HepG2 (cell line): ENCODE data around the gene MALRD1. TPM values are rescaled to one million over a fixed set of nuclear protein-coding genes. Genes with fewer than 3 reads are reported as not detected.

Source experiments
- ATAC-seq: fragments of 200-7000 bp; cut with Tn5 transposase; 3 replicates; pipeline ENCODE4 v1.9.1; 2020; ENCODE audit warnings: mild to moderate bottlenecking, moderate library complexity
- BruUV-seq: library from RNA; stranded (reverse); fragments of 400-500 nt; replicated peaks from 2 replicates; lab custom pipeline; 2021; lab: Mats Ljungman, UMichigan
- CTCF ChIA-PET: fragments of 300-600 bp; formaldehyde crosslinking; extraction: SDS; loops from one replicate; lab custom pipeline; 2021; ENCODE audit warnings: low total read pairs, inconsistent platforms, low intra/inter-chr PET ratio; lab: Yijun Ruan, JAX
- POLR2A ChIA-PET: fragments of 350-600 bp; sonication (Branson Sonifier 250); formaldehyde crosslinking; loops from one replicate; lab custom pipeline; 2020; ENCODE audit warnings: antibody characterized with exemption, inconsistent platforms; lab: Yijun Ruan, JAX
- DNase-seq: peaks from one replicate; pipeline ENCODE4 v3.0.0-alpha.2; 2015; ENCODE audit warnings: low spot score
- FAIRE-seq: peaks from 3 replicates; lab custom pipeline; 2011; peaks lifted over from hg19 to GRCh38; lab: Jason Lieb, UNC
- H2AFZ ChIP-seq: one replicate; pipeline ENCODE4 v1.6.1; 2011; ENCODE audit warnings: low read length, inconsistent platforms
- H3K27ac ChIP-seq: fragments of 300-600 bp; 3 replicates; pipeline ENCODE4 v1.8.0; 2011; ENCODE audit warnings: mixed run types, mild to moderate bottlenecking, mixed read lengths, low read length, inconsistent platforms; ENCODE audit not compliant: insufficient read depth; ENCODE audit errors: extremely low read length
- H3K27me3 ChIP-seq, 2 experiments: fragments of 200-600 bp in 1 of 2; 2 replicates in 1 of 2; 3 replicates in 1 of 2; pipeline versions ENCODE4 v1.6.0 to v1.8.0; 2011; ENCODE audit warnings: low read length in 2 of 2, mild to moderate bottlenecking in 2 of 2, moderate library complexity in 2 of 2, inconsistent platforms in 1 of 2; ENCODE audit not compliant: insufficient read depth in 2 of 2, control insufficient read depth in 1 of 2
- H3K36me3 ChIP-seq, 2 experiments: fragments of 200-600 bp in 1 of 2; replicated peaks in 1 of 2; 2 replicates in 1 of 2; 3 replicates in 1 of 2; pipeline versions ENCODE4 v1.5.1 to v1.8.0; 2011; ENCODE audit warnings: low read length in 2 of 2, inconsistent platforms in 1 of 2; ENCODE audit not compliant: insufficient read depth in 2 of 2, control insufficient read depth in 1 of 2
- H3K4me1 ChIP-seq: 2 replicates; pipeline ENCODE4 v1.5.1; 2012; ENCODE audit warnings: low read length, inconsistent platforms; ENCODE audit not compliant: insufficient read depth
- H3K4me2 ChIP-seq: 2 replicates; pipeline ENCODE4 v1.6.0; 2011; ENCODE audit warnings: low read depth, low read length, inconsistent platforms
- H3K4me3 ChIP-seq, 3 experiments: fragments of 200-600 bp in 1 of 3; sonication (generic), shearing (Covaris generic) in 1 of 3; replicated peaks in 1 of 3; 2 replicates each; pipeline ENCODE4 v1.5.1; 2011 to 2016; ENCODE audit warnings: low read length in 3 of 3, inconsistent platforms in 2 of 3, low read depth in 2 of 3, mild to moderate bottlenecking in 2 of 3, control low read depth in 1 of 3, mixed read lengths in 1 of 3; ENCODE audit not compliant: insufficient read depth in 1 of 3
- H3K79me2 ChIP-seq: one replicate; pipeline ENCODE4 v1.6.1; 2011; ENCODE audit warnings: low read length, inconsistent platforms; ENCODE audit not compliant: insufficient read depth
- H3K9ac ChIP-seq: 2 replicates; pipeline ENCODE4 v1.6.0; 2011; ENCODE audit warnings: mild to moderate bottlenecking, low read depth, low read length, inconsistent platforms; ENCODE audit not compliant: insufficient read depth
- H3K9me3 ChIP-seq: 2 replicates; pipeline ENCODE4 v1.5.1; 2012; ENCODE audit warnings: mild to moderate bottlenecking, low read length
- H4K20me1 ChIP-seq: 2 replicates; pipeline ENCODE4 v1.6.0; 2011; ENCODE audit warnings: inconsistent platforms, mild to moderate bottlenecking, low read length, moderate library complexity; ENCODE audit not compliant: insufficient read depth
- ARHGAP35 ChIP-seq: sonication (generic); formaldehyde crosslinking; IDR thresholded peaks from 2 replicates; pipeline ENCODE4 v1.9.0; 2022; ENCODE audit warnings: mild to moderate bottlenecking, inconsistent platforms, moderate library complexity, missing genetic modification reagents, borderline replicate concordance
- EHMT2 ChIP-seq: fragments of 200-600 bp; sonication (generic); IDR thresholded peaks from 2 replicates; pipeline ENCODE4 v1.7.0; 2017; ENCODE audit warnings: antibody characterized with exemption, low read depth, low read length, borderline replicate concordance
- GFI1 ChIP-seq: sonication (generic); formaldehyde crosslinking; IDR thresholded peaks from 2 replicates; pipeline ENCODE4 v1.5.0; 2020; ENCODE audit warnings: missing genetic modification reagents, mild to moderate bottlenecking, borderline replicate concordance
- MAFF ChIP-seq: IDR thresholded peaks from 2 replicates; pipeline ENCODE4 v1.6.1; 2011; ENCODE audit warnings: low read depth, low read length, improper control_type of control experiment
- MAFK ChIP-seq, 2 experiments: IDR thresholded peaks in 1 of 2; conservative IDR thresholded peaks in 1 of 2; 2 replicates each; pipeline ENCODE4 v1.6.1; 2011; ENCODE audit warnings: improper control_type of control experiment in 2 of 2, low read length in 2 of 2
- MYC ChIP-seq: sonication (generic); formaldehyde crosslinking; IDR thresholded peaks from 2 replicates; pipeline ENCODE4 v1.9.0; 2021; ENCODE audit warnings: missing genetic modification reagents, borderline replicate concordance
- WGBS: methylation state at CpG from one replicate; pipeline ENCODE4 v1.1.6; 2017; ENCODE audit warnings: low lambda C conversion rate; 5-methylcytosine and 5-hydroxymethylcytosine counted together
- in situ Hi-C: cut with HindIII; loops from 2 replicates; pipeline ENCODE4 v1.10.0; 2017; ENCODE audit warnings: low pct_unique_long_range_greater_than_20kb; ENCODE audit not compliant: extremely low pct_ligation_motif_present
- intact Hi-C: fragments of 100-400 bp; cut with micrococcal nuclease; formaldehyde crosslinking; loops from one replicate; pipeline ENCODE4 v1.10.0; 2022; ENCODE audit not compliant: unreplicated experiment
- polyA plus RNA-seq, 8 experiments: library from polyadenylated mRNA; depleted of rRNA in 3 of 8; stranded (reverse) in 7 of 8; unstranded in 1 of 8; fragments of >200 nt; fragmentation: Illumina TruSeq in 4 of 8; extraction: Trizol in 4 of 8; gene quantifications; 2 replicates each; pipeline versions ENCODE4 v1.2.1 to v1.2.3, GENCODE V29; 2011 to 2016; ENCODE audit warnings: low read depth in 4 of 8, missing spikeins in 1 of 8, mixed read lengths in 1 of 8; ENCODE audit not compliant: insufficient read depth in 1 of 8
- total RNA-seq, 5 experiments: library from RNA; depleted of rRNA; stranded (reverse); fragments of >200 nt; fragmentation: Illumina TruSeq; extraction: Trizol; gene quantifications; 2 replicates each; pipeline ENCODE4 v1.2.3, GENCODE V29; 2016; ENCODE audit warnings: low read depth in 1 of 5

The MALRD1 gene
- total and polyA plus RNA-seq, 2 of the 13 experiments (the other 11 are each of a cell fraction or from before 2014, with no cell fraction given) = 5.7 to 15.4 TPM

GRCh38 chr10:19658131-19658530 is 609.5 kb downstream of the MALRD1 start (continued):
- no peak for TF ChIP-seq EHMT2

- Histone ChIP-seq H3K4me3 (no peak overlapping the region), H3K79me2 (no peaks in the 10 kb centered on the region), H3K27me3 (no peaks in the 10 kb centered on the region), H4K20me1 (no peaks in the 10 kb centered on the region), H2AFZ (no peak overlapping the region), H3K9ac (no peak overlapping the region), H3K4me2 (no peak overlapping the region), H3K27ac (no peak overlapping the region), H3K36me3 (no peaks in the 10 kb centered on the region), H3K4me1 (no peaks in the 10 kb centered on the region), H3K9me3 (no peaks in the 10 kb centered on the region)
- BruUV-seq = no TSS peak
- intact Hi-C loops = no loop called here
- DNase-seq (no peak), FAIRE-seq (no peak), ATAC-seq (no peak)
- WGBS = 57% methylated on average over 5 of the region's 5 CpGs
- ChIA-PET CTCF (no interaction called here), POLR2A (no interaction called here)
- TF ChIP-seq GFI1 (CRISPR knock-in tag) (no peak), MYC (CRISPR knock-in tag) (no peak)
- in situ Hi-C loops = no loop called here
Measured at GRCh38 chr10:19658622-19659233, 610.1 kb downstream of the MALRD1 start.

- no peak overlapping the region for H2AFZ ChIP-seq
- no peak for FAIRE-seq
- H3K4me3 ChIP-seq = no peak overlapping the region
- ChIA-PET POLR2A (no interaction called here), CTCF (no interaction called here)
- WGBS = 34% methylated on average over 4 of the region's 4 CpGs
- TF ChIP-seq MAFF = peak; percentile 58; the same call in 1 of the 2 replicates
- TF ChIP-seq MAFK (conservative IDR thresholded peaks at IDR 0.05 in 1 of 2, IDR thresholded peaks at IDR 0.05 in 1 of 2; ENCODE audit: low read length in 2 of 2) = peak; percentile 31 to 66; a peak in 2 of 4 replicates
- no peak for TF ChIP-seq ARHGAP35 (CRISPR knock-in tag)
- H3K4me2 ChIP-seq = no peak overlapping the region
- intact Hi-C loops (no loop called here), in situ Hi-C loops (no loop called here)
- no peaks in the 10 kb centered on the region for H3K27me3 ChIP-seq
- no peak overlapping the region for H3K9ac ChIP-seq
- H3K4me1 ChIP-seq = no peaks in the 10 kb centered on the region
- ATAC-seq = no peak
- no peaks in the 10 kb centered on the region for H4K20me1 ChIP-seq
- no peaks in the 10 kb centered on the region for H3K79me2 ChIP-seq
- no peaks in the 10 kb centered on the region for H3K36me3 ChIP-seq
- no peak overlapping the region for H3K27ac ChIP-seq
- no peak for DNase-seq
- H3K9me3 ChIP-seq = no peaks in the 10 kb centered on the region
- BruUV-seq = no TSS peak
Measured at GRCh38 chr10:19659920-19660655, 611.5 kb downstream of the MALRD1 start.
